Measurements from ENCODE around the gene DIS3L2. TPM values are rescaled to one million over a fixed set of nuclear protein-coding genes. Genes with fewer than 3 reads are reported as not detected.

Gene DIS3L2
- total and polyA plus RNA-seq, 2 donors: 16.3 to 21.6 TPM

GRCh38 chr2:232264081-232264480 lies 302.6 kb downstream of the DIS3L2 start:
- Histone ChIP-seq H3K27ac (ENCODE audit: low read depth in 1 of 2, low read length in 1 of 2) (no peak overlapping the region), H3K4me3 (ENCODE audit: low read length in 2 of 2) (no peak overlapping the region), H3K4me1 (ENCODE audit: control insufficient read depth in 2 of 2, insufficient read depth in 2 of 2, low read length in 2 of 2) (peaks cover 4 to 15% of the 10 kb centered on the region in 2 donors), H3K36me3 (ENCODE audit: control insufficient read depth in 2 of 2, insufficient read depth in 2 of 2, low read length in 1 of 2) (peaks cover 49 to 55% of the 10 kb centered on the region in 2 donors), H3K9me3 (ENCODE audit: control insufficient read depth in 2 of 2, insufficient read depth in 1 of 2, low read length in 1 of 2) (no peaks in the 10 kb centered on the region), H3K27me3 (ENCODE audit: control insufficient read depth in 2 of 2, insufficient read depth in 1 of 2, low read length in 1 of 2) (no peaks in the 10 kb centered on the region)
- WGBS: 99% methylated on average over 4 of the region's 4 CpGs
- no peak for DNase-seq (ENCODE audit: low read depth in 6 of 9, low spot score in 9 of 9)

DNA sequence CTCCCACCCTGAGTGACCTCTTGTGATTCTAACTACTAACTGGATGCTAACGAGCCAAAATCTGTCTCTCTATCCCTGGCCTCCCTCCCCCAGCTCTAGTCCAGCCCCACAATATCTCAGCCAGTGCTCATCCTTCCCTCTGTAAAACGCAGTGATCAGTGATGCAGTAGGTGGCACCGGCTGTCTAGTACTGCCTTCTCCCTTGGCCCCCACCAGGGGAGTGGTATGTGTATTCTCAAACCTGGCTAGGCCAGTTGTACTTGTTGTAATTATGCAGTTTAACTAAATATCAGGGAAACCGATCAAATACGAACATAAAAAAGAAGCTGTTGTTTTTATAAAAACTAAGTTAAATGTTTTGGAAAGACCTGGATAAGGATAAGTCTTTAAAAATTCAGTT lies 303.8 kb downstream of the DIS3L2 start:
- DNase-seq (ENCODE audit: low read depth in 6 of 9, low spot score in 9 of 9): no peak
- H3K36me3 ChIP-seq (ENCODE audit: control insufficient read depth in 2 of 2, insufficient read depth in 2 of 2, low read length in 1 of 2): peaks cover 49 to 54% of the 10 kb centered on the region in 2 donors
- no peak overlapping the region for H3K4me3 ChIP-seq (ENCODE audit: low read length in 2 of 2)
- 98% methylated on average over 5 of the region's 5 CpGs for WGBS
- H3K27me3 ChIP-seq (ENCODE audit: control insufficient read depth in 2 of 2, insufficient read depth in 1 of 2, low read length in 1 of 2): no peaks in the 10 kb centered on the region
- no peak overlapping the region for H3K27ac ChIP-seq (ENCODE audit: low read depth in 1 of 2, low read length in 1 of 2)
- H3K9me3 ChIP-seq (ENCODE audit: control insufficient read depth in 2 of 2, insufficient read depth in 1 of 2, low read length in 1 of 2): no peaks in the 10 kb centered on the region
- peaks cover 4 to 15% of the 10 kb centered on the region in 2 donors for H3K4me1 ChIP-seq (ENCODE audit: control insufficient read depth in 2 of 2, insufficient read depth in 2 of 2, low read length in 2 of 2)

- H3K27ac ChIP-seq (ENCODE audit: low read depth in 1 of 2, low read length in 1 of 2): no peak overlapping the region
- H3K9me3 ChIP-seq (ENCODE audit: control insufficient read depth in 2 of 2, insufficient read depth in 1 of 2, low read length in 1 of 2): no peaks in the 10 kb centered on the region
- 96% methylated on average over 4 of the region's 4 CpGs for WGBS
- peaks cover 35 to 41% of the 10 kb centered on the region in 2 donors for H3K36me3 ChIP-seq (ENCODE audit: control insufficient read depth in 2 of 2, insufficient read depth in 2 of 2, low read length in 1 of 2)
- H3K4me1 ChIP-seq (ENCODE audit: control insufficient read depth in 2 of 2, insufficient read depth in 2 of 2, low read length in 2 of 2): peaks cover 4 to 22% of the 10 kb centered on the region in 2 donors
- H3K4me3 ChIP-seq (ENCODE audit: low read length in 2 of 2): no peak overlapping the region
- no peaks in the 10 kb centered on the region for H3K27me3 ChIP-seq (ENCODE audit: control insufficient read depth in 2 of 2, insufficient read depth in 1 of 2, low read length in 1 of 2)
- DNase-seq (ENCODE audit: low read depth in 6 of 9, low spot score in 9 of 9): no peak
These were observed 307.2 kb downstream of the DIS3L2 start for GRCh38 chr2:232268636-232269165.

- no peak overlapping the region for H3K4me3 ChIP-seq (ENCODE audit: low read length in 2 of 2)
- WGBS: 98% methylated on average over 7 of the region's 7 CpGs
- H3K36me3 ChIP-seq (ENCODE audit: control insufficient read depth in 2 of 2, insufficient read depth in 2 of 2, low read length in 1 of 2): peaks cover 24 to 29% of the 10 kb centered on the region in 2 donors
- H3K9me3 ChIP-seq (ENCODE audit: control insufficient read depth in 2 of 2, insufficient read depth in 1 of 2, low read length in 1 of 2): no peaks in the 10 kb centered on the region
- no peak overlapping the region for H3K27ac ChIP-seq (ENCODE audit: low read depth in 1 of 2, low read length in 1 of 2)
- H3K4me1 ChIP-seq (ENCODE audit: control insufficient read depth in 2 of 2, insufficient read depth in 2 of 2, low read length in 2 of 2): peaks cover 4 to 23% of the 10 kb centered on the region in 2 donors
- H3K27me3 ChIP-seq (ENCODE audit: control insufficient read depth in 2 of 2, insufficient read depth in 1 of 2, low read length in 1 of 2): no peaks in the 10 kb centered on the region
- DNase-seq (ENCODE audit: low read depth in 6 of 9, low spot score in 9 of 9): no peak
These were observed 308.4 kb downstream of the DIS3L2 start for GRCh38 chr2:232269867-232270266.

- 94% methylated on average over 9 of the region's 9 CpGs for WGBS
- no peak overlapping the region for H3K27ac ChIP-seq (ENCODE audit: low read depth in 1 of 2, low read length in 1 of 2)
- H3K4me3 ChIP-seq (ENCODE audit: low read length in 2 of 2): no peak overlapping the region
- H3K36me3 ChIP-seq (ENCODE audit: control insufficient read depth in 2 of 2, insufficient read depth in 2 of 2, low read length in 1 of 2): peaks cover 10 to 12% of the 10 kb centered on the region in 2 donors
- H3K4me1 ChIP-seq (ENCODE audit: control insufficient read depth in 2 of 2, insufficient read depth in 2 of 2, low read length in 2 of 2): peaks cover 24 to 44% of the 10 kb centered on the region in 2 donors
- H3K27me3 ChIP-seq (ENCODE audit: control insufficient read depth in 2 of 2, insufficient read depth in 1 of 2, low read length in 1 of 2): no peaks in the 10 kb centered on the region
- no peak for DNase-seq (ENCODE audit: low read depth in 6 of 9, low spot score in 9 of 9)
- no peaks in the 10 kb centered on the region for H3K9me3 ChIP-seq (ENCODE audit: control insufficient read depth in 2 of 2, insufficient read depth in 1 of 2, low read length in 1 of 2)
These were observed 312.6 kb downstream of the DIS3L2 start for GRCh38 chr2:232273903-232274643.

DNA sequence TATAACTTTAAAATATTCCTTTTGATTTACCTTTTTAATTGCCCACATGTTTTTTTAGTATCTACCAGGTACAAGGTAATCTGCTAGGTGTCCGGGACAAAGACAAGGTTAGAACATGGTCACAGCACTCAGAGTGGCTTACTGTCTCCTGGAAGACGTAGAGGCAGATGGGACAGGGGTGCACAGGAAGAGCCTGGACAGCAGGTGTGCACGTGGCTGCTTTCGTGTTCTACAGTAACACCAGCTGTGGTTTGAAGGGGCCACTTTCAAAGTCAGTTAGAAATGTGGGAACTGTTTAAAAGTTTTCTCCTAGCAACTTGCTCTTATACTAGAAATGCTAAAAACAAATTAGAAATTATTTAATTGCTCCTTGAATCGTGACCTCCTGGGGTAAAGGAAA lies 314.2 kb downstream of the DIS3L2 start:
- WGBS: 32% methylated on average over 5 of the region's 5 CpGs
- peak overlapping the region; percentile 6 to 81 for H3K27ac ChIP-seq (ENCODE audit: low read depth in 1 of 2, low read length in 1 of 2)
- H3K4me1 ChIP-seq (ENCODE audit: control insufficient read depth in 2 of 2, insufficient read depth in 2 of 2, low read length in 2 of 2): peaks cover 24 to 44% of the 10 kb centered on the region in 2 donors
- DNase-seq (ENCODE audit: low read depth in 6 of 9, low spot score in 9 of 9): peak in 1 of 9 donors; percentile 55
- H3K4me3 ChIP-seq (ENCODE audit: low read length in 2 of 2): no peak overlapping the region
- H3K27me3 ChIP-seq (ENCODE audit: control insufficient read depth in 2 of 2, insufficient read depth in 1 of 2, low read length in 1 of 2): no peaks in the 10 kb centered on the region
- H3K36me3 ChIP-seq (ENCODE audit: control insufficient read depth in 2 of 2, insufficient read depth in 2 of 2, low read length in 1 of 2): peaks cover 12% of the 10 kb centered on the region in 2 donors
- H3K9me3 ChIP-seq (ENCODE audit: control insufficient read depth in 2 of 2, insufficient read depth in 1 of 2, low read length in 1 of 2): no peaks in the 10 kb centered on the region

DNA sequence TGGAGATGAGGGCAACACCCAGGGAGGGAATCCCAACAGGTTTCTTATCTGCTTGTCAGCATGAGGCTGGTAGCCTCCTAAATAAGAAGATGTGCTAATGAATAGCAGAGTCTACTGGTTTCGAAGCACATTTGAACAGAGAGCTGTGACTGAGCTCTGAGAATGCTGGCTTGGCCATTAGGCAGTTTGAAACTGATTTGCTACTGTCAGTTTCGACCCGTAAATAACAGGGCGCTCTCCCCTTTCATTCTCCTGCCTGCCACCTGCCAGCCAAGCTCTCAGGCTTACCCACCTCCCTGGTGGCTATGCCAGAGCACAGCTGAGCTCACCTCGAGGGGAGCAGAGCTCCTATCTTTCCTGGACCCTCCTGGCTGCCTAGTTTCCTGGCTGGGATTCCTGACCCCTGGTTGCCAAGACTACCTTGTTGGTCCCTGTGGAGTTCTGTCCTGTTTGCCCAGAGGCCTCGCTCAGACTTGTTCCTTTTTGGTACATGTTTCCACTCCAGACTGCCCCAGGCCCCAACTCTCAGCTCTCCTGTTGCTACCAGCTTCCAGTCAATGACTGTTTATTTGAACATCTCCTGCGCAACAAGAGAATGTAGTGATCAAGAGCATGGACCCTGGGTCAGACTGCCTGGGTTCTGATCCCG lies 314.7 kb downstream of the DIS3L2 start:
- Histone ChIP-seq H3K4me3 (ENCODE audit: low read length in 2 of 2) (no peak overlapping the region), H3K4me1 (ENCODE audit: control insufficient read depth in 2 of 2, insufficient read depth in 2 of 2, low read length in 2 of 2) (peaks cover 24 to 42% of the 10 kb centered on the region in 2 donors), H3K27ac (ENCODE audit: low read depth in 1 of 2, low read length in 1 of 2) (peak overlapping the region in 1 of 2 donors; percentile 81), H3K36me3 (ENCODE audit: control insufficient read depth in 2 of 2, insufficient read depth in 2 of 2, low read length in 1 of 2) (peaks cover 13 to 14% of the 10 kb centered on the region in 2 donors), H3K27me3 (ENCODE audit: control insufficient read depth in 2 of 2, insufficient read depth in 1 of 2, low read length in 1 of 2) (no peaks in the 10 kb centered on the region), H3K9me3 (ENCODE audit: control insufficient read depth in 2 of 2, insufficient read depth in 1 of 2, low read length in 1 of 2) (no peaks in the 10 kb centered on the region)
- WGBS: 55% methylated on average over 8 of the region's 8 CpGs
- DNase-seq (ENCODE audit: low read depth in 6 of 9, low spot score in 9 of 9): peak in 2 of 9 donors; percentile 42 to 66

DNA sequence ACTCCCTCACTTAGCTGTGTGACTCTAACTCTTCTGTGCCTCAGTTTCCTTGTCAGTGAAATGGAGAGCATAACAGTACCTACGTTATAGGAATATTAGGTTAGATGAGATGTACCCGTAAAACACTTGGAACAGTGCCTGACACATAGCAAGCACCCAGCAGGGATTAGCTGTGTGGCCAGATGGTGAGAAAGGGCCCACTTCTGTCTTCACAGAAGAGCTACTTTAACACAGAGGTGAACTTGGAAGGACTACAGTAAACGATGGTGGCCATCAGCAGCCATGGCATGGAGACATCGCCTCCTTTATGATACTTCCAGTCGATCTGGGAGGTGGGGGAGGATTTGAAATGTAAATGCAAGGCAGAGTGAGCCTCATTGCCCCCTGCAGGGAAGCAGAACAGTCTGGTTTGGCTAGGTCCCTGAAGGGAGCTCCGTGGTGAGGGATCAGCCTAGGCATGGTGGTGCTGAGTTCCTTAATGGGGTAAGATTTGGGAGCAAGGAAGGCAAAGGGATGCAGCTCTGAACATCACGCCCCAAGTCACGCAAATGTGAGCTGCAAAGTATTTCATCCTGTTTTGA lies 315.3 kb downstream of the DIS3L2 start:
- 91% methylated on average over 8 of the region's 8 CpGs for WGBS
- DNase-seq (ENCODE audit: low read depth in 6 of 9, low spot score in 9 of 9): no peak
- H3K4me1 ChIP-seq (ENCODE audit: control insufficient read depth in 2 of 2, insufficient read depth in 2 of 2, low read length in 2 of 2): peaks cover 24 to 47% of the 10 kb centered on the region in 2 donors
- no peaks in the 10 kb centered on the region for H3K27me3 ChIP-seq (ENCODE audit: control insufficient read depth in 2 of 2, insufficient read depth in 1 of 2, low read length in 1 of 2)
- H3K27ac ChIP-seq (ENCODE audit: low read depth in 1 of 2, low read length in 1 of 2): peak overlapping the region in 1 of 2 donors; percentile 81
- H3K36me3 ChIP-seq (ENCODE audit: control insufficient read depth in 2 of 2, insufficient read depth in 2 of 2, low read length in 1 of 2): peaks cover 13% of the 10 kb centered on the region in 2 donors
- H3K4me3 ChIP-seq (ENCODE audit: low read length in 2 of 2): no peak overlapping the region
- H3K9me3 ChIP-seq (ENCODE audit: control insufficient read depth in 2 of 2, insufficient read depth in 1 of 2, low read length in 1 of 2): no peaks in the 10 kb centered on the region

- 98% methylated on average over 3 of the region's 3 CpGs for WGBS
- DNase-seq (ENCODE audit: low read depth in 6 of 9, low spot score in 9 of 9): no peak
- Histone ChIP-seq H3K4me1 (ENCODE audit: control insufficient read depth in 2 of 2, insufficient read depth in 2 of 2, low read length in 2 of 2) (peaks cover 31 to 58% of the 10 kb centered on the region in 2 donors), H3K27me3 (ENCODE audit: control insufficient read depth in 2 of 2, insufficient read depth in 1 of 2, low read length in 1 of 2) (no peaks in the 10 kb centered on the region), H3K4me3 (ENCODE audit: low read length in 2 of 2) (no peak overlapping the region), H3K27ac (ENCODE audit: low read depth in 1 of 2, low read length in 1 of 2) (no peak overlapping the region), H3K36me3 (ENCODE audit: control insufficient read depth in 2 of 2, insufficient read depth in 2 of 2, low read length in 1 of 2) (peaks cover 7% of the 10 kb centered on the region in 2 donors), H3K9me3 (ENCODE audit: control insufficient read depth in 2 of 2, insufficient read depth in 1 of 2, low read length in 1 of 2) (no peaks in the 10 kb centered on the region)
These were observed 317.0 kb downstream of the DIS3L2 start for GRCh38 chr2:232278534-232278933.
